Measurements from ENCODE around the gene FGF8. TPM values are rescaled to one million over a fixed set of nuclear protein-coding genes. Genes with fewer than 3 reads are reported as not detected.

FGF8 gene
- total and polyA plus RNA-seq, 9 donors: 0.18 to 1.9 (median 0.49) TPM; not detected in 1

DNA sequence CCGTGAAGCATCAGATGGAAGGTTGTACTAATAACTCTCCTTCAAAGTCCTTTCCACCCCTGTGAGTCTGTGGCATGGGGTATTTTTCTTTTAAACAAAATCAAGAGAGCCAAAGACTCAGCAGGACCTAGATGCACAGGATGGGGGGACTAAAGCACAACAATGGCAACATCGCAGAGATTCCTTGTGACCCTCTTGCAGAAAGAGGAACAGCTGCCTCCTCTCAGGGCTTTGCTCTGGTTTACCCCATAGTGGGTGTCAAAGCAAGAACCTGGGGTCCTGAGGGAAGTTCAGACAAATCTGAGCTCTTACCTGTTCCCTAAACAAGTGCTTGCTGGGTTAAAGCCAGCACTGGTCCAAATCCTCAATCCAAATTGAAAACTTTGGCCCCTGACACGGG lies 39.2 kb downstream of the FGF8 start:
- Histone ChIP-seq H3K27me3 (ENCODE audit: control insufficient read depth, insufficient read depth, low read length) (peaks cover 10% of the 10 kb centered on the region), H3K4me3 (ENCODE audit: low read length) (no peak overlapping the region), H3K36me3 (ENCODE audit: control insufficient read depth, insufficient read depth, low read length) (no peaks in the 10 kb centered on the region), H3K27ac (ENCODE audit: low read length) (no peak overlapping the region), H3K4me1 (ENCODE audit: control insufficient read depth, insufficient read depth, low read length) (no peaks in the 10 kb centered on the region), H3K9me3 (replicated peaks; ENCODE audit: control insufficient read depth, low read depth, low read length) (no peaks in the 10 kb centered on the region)
- DNase-seq: no peak
- WGBS (ENCODE audit: insufficient coverage): 56% methylated on average over 1 of the region's 3 CpGs

GRCh38 chr10:101732096-101732495 lies 43.8 kb downstream of the FGF8 start:
- H3K36me3 ChIP-seq (ENCODE audit: control insufficient read depth, insufficient read depth, low read length): no peaks in the 10 kb centered on the region
- no peak overlapping the region for H3K27ac ChIP-seq (ENCODE audit: low read length)
- H3K9me3 ChIP-seq (replicated peaks; ENCODE audit: control insufficient read depth, low read depth, low read length): no peaks in the 10 kb centered on the region
- H3K4me3 ChIP-seq (ENCODE audit: low read length): no peak overlapping the region
- no peaks in the 10 kb centered on the region for H3K4me1 ChIP-seq (ENCODE audit: control insufficient read depth, insufficient read depth, low read length)
- H3K27me3 ChIP-seq (ENCODE audit: control insufficient read depth, insufficient read depth, low read length): peaks cover 3% of the 10 kb centered on the region
- no CpG with 5 or more reads among the region's 1 CpG for WGBS (ENCODE audit: insufficient coverage)
- no peak for DNase-seq

DNA sequence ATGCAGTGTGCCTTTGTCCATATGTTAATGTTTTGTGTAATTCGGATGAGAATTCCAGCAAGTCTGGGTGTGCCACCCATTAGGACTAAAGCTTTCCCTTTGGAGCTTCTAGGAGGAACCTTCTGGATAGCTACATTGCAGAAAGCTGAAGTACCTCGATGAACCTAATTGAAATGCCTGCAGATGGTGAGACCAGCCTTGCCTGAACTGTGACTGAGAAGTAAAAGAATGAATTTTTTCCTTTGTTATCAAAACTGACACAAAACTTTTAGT lies 49.9 kb downstream of the FGF8 start:
- DNase-seq: no peak
- Histone ChIP-seq H3K4me1 (ENCODE audit: control insufficient read depth, insufficient read depth, low read length) (peaks cover 4% of the 10 kb centered on the region), H3K4me3 (ENCODE audit: low read length) (no peak overlapping the region), H3K27me3 (ENCODE audit: control insufficient read depth, insufficient read depth, low read length) (no peaks in the 10 kb centered on the region), H3K9me3 (replicated peaks; ENCODE audit: control insufficient read depth, low read depth, low read length) (no peaks in the 10 kb centered on the region), H3K36me3 (ENCODE audit: control insufficient read depth, insufficient read depth, low read length) (no peaks in the 10 kb centered on the region), H3K27ac (ENCODE audit: low read length) (no peak overlapping the region)
- WGBS (ENCODE audit: insufficient coverage): 20% methylated on average over 1 of the region's 2 CpGs

DNA sequence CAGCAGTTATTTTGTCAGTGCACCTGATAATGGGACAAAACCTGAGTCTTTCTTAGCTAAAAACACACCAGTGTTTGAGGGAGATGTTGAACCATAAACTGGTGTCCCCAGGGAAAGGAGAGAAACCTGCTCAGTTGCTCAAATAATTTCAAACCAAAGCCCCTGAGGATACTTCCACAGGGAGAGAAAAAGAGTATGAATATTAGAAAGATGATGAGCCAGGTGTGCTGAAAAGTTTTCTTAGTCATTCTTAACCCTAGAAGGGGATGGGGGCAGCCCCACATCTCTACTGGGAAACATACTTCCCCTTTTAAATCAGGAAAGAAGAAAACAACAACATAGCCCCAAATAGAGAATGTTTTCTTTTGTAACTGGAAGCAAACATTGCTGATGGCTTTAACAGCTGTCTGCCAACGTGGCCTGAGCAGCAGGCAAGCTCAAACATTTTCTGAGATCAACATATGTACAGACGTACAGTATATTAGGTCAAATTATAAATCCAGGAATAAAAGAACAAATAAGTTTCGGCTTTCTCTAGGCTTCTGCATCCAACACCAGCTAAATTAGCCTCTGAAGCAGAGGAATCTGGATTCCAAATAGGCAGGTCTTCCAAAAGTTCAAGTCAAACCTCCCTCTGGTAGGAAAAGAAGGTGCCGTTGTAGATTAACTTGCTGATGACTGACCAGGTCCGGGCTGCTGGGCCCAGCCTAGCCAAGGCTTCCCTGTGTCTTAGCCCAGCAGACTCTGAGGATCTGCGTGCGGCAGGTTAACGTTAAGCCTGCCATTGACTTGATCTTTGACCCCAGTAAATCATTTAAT lies 50.4 kb downstream of the FGF8 start:
- 20% methylated on average over 2 of the region's 8 CpGs for WGBS (ENCODE audit: insufficient coverage)
- Histone ChIP-seq H3K9me3 (replicated peaks; ENCODE audit: control insufficient read depth, low read depth, low read length) (no peaks in the 10 kb centered on the region), H3K27me3 (ENCODE audit: control insufficient read depth, insufficient read depth, low read length) (no peaks in the 10 kb centered on the region), H3K36me3 (ENCODE audit: control insufficient read depth, insufficient read depth, low read length) (no peaks in the 10 kb centered on the region), H3K27ac (ENCODE audit: low read length) (no peak overlapping the region), H3K4me1 (ENCODE audit: control insufficient read depth, insufficient read depth, low read length) (peaks cover 4% of the 10 kb centered on the region), H3K4me3 (ENCODE audit: low read length) (no peak overlapping the region)
- DNase-seq: peak; percentile 37

DNA sequence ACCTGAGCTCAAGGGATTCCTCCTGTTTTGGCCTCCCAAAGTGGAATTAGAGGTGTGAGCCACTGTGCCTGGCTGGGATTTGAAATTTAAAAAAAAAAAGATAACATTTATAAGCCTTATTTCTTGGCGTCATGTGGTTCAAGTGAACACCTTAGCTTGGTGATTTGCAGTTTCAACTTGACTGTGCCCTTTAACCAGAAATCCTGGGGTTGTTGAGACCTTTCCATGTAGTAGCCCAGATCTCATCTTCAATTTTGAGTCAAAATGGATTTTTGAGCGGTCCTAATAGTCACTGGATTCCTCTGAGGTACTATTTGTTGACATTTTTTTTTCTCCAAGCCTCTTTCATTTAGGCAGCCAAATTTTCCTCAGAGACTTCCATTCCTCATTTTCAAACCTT lies 51.5 kb downstream of the FGF8 start:
- no peaks in the 10 kb centered on the region for H3K9me3 ChIP-seq (replicated peaks; ENCODE audit: control insufficient read depth, low read depth, low read length)
- H3K4me1 ChIP-seq (ENCODE audit: control insufficient read depth, insufficient read depth, low read length): peaks cover 4% of the 10 kb centered on the region
- no peak overlapping the region for H3K27ac ChIP-seq (ENCODE audit: low read length)
- H3K36me3 ChIP-seq (ENCODE audit: control insufficient read depth, insufficient read depth, low read length): no peaks in the 10 kb centered on the region
- H3K27me3 ChIP-seq (ENCODE audit: control insufficient read depth, insufficient read depth, low read length): no peaks in the 10 kb centered on the region
- DNase-seq: no peak
- WGBS (ENCODE audit: insufficient coverage): 20% methylated on average over 1 of the region's 2 CpGs
- no peak overlapping the region for H3K4me3 ChIP-seq (ENCODE audit: low read length)

DNA sequence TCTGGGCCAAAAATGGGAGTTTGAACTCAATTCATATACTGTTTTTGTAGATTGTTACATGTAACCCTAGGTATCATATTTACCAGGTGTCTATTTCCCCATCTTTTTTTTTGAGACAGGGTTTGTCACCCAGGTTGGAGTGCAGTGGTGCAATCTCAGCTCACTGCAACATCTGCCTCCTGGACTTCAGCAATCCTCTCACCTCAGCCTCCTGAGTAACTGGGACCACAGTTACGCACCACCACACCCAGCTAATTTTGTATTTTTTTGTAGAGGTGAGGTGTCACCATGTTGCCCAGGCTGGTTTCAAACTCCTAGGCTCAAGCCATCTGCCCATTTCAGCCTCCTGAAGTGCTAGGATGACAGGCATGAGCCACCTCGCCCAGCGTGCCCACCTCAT lies 52.7 kb downstream of the FGF8 start:
- Histone ChIP-seq H3K4me3 (ENCODE audit: low read length) (no peak overlapping the region), H3K36me3 (ENCODE audit: control insufficient read depth, insufficient read depth, low read length) (no peaks in the 10 kb centered on the region), H3K4me1 (ENCODE audit: control insufficient read depth, insufficient read depth, low read length) (peaks cover 4% of the 10 kb centered on the region), H3K27me3 (ENCODE audit: control insufficient read depth, insufficient read depth, low read length) (no peaks in the 10 kb centered on the region), H3K9me3 (replicated peaks; ENCODE audit: control insufficient read depth, low read depth, low read length) (no peaks in the 10 kb centered on the region), H3K27ac (ENCODE audit: low read length) (no peak overlapping the region)
- DNase-seq: no peak
- 100% methylated on average over 2 of the region's 3 CpGs for WGBS (ENCODE audit: insufficient coverage)

DNA sequence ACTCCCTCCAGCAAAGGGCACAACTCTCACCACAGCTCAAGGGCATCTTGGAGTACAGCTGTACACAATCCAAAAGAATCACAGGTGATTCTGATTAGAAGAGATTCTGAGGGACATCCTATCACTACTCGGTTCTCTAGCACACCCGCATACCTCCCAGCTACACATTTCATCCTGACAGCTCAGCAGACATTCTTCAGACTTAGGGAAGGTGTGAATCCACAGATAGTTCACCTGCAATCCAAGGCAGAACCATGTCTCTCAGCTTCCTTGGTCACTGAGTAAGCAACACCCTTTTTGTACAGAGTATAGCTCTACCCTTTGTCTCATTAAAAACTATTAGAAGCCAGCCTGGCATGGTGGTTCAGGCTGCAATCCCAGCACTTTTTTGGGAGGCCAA lies 54.1 kb downstream of the FGF8 start:
- H3K27me3 ChIP-seq (ENCODE audit: control insufficient read depth, insufficient read depth, low read length): no peaks in the 10 kb centered on the region

GRCh38 chr10:101720606-101721230 lies 55.2 kb downstream of the FGF8 start:
- 89% methylated on average over 4 of the region's 6 CpGs for WGBS (ENCODE audit: insufficient coverage)
- H3K27ac ChIP-seq (ENCODE audit: low read length): no peak overlapping the region
- no peak for DNase-seq
- no peaks in the 10 kb centered on the region for H3K27me3 ChIP-seq (ENCODE audit: control insufficient read depth, insufficient read depth, low read length)
- H3K36me3 ChIP-seq (ENCODE audit: control insufficient read depth, insufficient read depth, low read length): no peaks in the 10 kb centered on the region
- H3K4me1 ChIP-seq (ENCODE audit: control insufficient read depth, insufficient read depth, low read length): peaks cover 4% of the 10 kb centered on the region
- no peak overlapping the region for H3K4me3 ChIP-seq (ENCODE audit: low read length)
- H3K9me3 ChIP-seq (replicated peaks; ENCODE audit: control insufficient read depth, low read depth, low read length): no peaks in the 10 kb centered on the region

More for the DNA sequence above, 54.1 kb downstream of the FGF8 start:
- DNase-seq: no peak
- Histone ChIP-seq H3K4me3 (ENCODE audit: low read length) (no peak overlapping the region), H3K27ac (ENCODE audit: low read length) (no peak overlapping the region), H3K36me3 (ENCODE audit: control insufficient read depth, insufficient read depth, low read length) (no peaks in the 10 kb centered on the region), H3K9me3 (replicated peaks; ENCODE audit: control insufficient read depth, low read depth, low read length) (no peaks in the 10 kb centered on the region), H3K4me1 (ENCODE audit: control insufficient read depth, insufficient read depth, low read length) (peaks cover 4% of the 10 kb centered on the region)
- WGBS (ENCODE audit: insufficient coverage): 52% methylated on average over 2 of the region's 2 CpGs

Other genes with a start within 250 kb of the FGF8 start
- 11.3 TPM for gene POLL, start 187.9 kb downstream of the FGF8 start, total RNA-seq
- 10 to 100 TPM; 21.7 to 32.3 (median 22.9) TPM for gene POLL, start 187.9 kb downstream of the FGF8 start, polyA plus RNA-seq (ENCODE audit: insufficient read depth in 1 of 8, insufficient read length in 8 of 8, low replicate concordance in 1 of 8)
- gene DPCD, start 187.8 kb downstream of the FGF8 start, total RNA-seq: 23.8 TPM
- gene DPCD, start 187.8 kb downstream of the FGF8 start, polyA plus RNA-seq (ENCODE audit: insufficient read depth in 1 of 8, insufficient read length in 8 of 8, low replicate concordance in 1 of 8): 10 to 100 TPM; 15.4 to 20.4 (median 17.7) TPM
- gene FBXW4, start 80.9 kb downstream of the FGF8 start, total RNA-seq: 38.0 TPM
- gene FBXW4, start 80.9 kb downstream of the FGF8 start, polyA plus RNA-seq (ENCODE audit: insufficient read depth in 1 of 8, insufficient read length in 8 of 8, low replicate concordance in 1 of 8): 10 to 100 TPM; 39.2 to 51.5 (median 45.0) TPM
- 72.7 TPM for gene NPM3, start 7.3 kb upstream of the FGF8 start, total RNA-seq
- gene NPM3, start 7.3 kb upstream of the FGF8 start, polyA plus RNA-seq (ENCODE audit: insufficient read depth in 1 of 8, insufficient read length in 8 of 8, low replicate concordance in 1 of 8): 10 to 100 TPM; 54.1 to 80.9 (median 73.3) TPM
- gene OGA, start 42.3 kb upstream of the FGF8 start, total RNA-seq: 105 TPM
- gene OGA, start 42.3 kb upstream of the FGF8 start, polyA plus RNA-seq (ENCODE audit: insufficient read depth in 1 of 8, insufficient read length in 8 of 8, low replicate concordance in 1 of 8): 100 to 1,000 TPM in 1 of 8 donors, 10 to 100 TPM in 7; 73.2 to 127 (median 88.6) TPM
- 2.0 TPM for gene KCNIP2, start 67.7 kb upstream of the FGF8 start, total RNA-seq
- 1 to 10 TPM; 2.1 to 6.3 (median 4.1) TPM for gene KCNIP2, start 67.7 kb upstream of the FGF8 start, polyA plus RNA-seq (ENCODE audit: insufficient read depth in 1 of 8, insufficient read length in 8 of 8, low replicate concordance in 1 of 8)